HG03060 (cell line): Measurements from ENCODE around the gene MAOB.
"Not testable (repeated sequence)": the region's sequence is repeated elsewhere in the genome, so short reads cannot be mapped to it uniquely, and the experiment has no call there.

Source experiments
- ATAC-seq: cut with Tn5 transposase; IDR thresholded peaks from one replicate; pipeline ENCODE4 v1.9.1; 2021; ENCODE audit warnings: low read depth, moderate number of reproducible peaks; ENCODE audit not compliant: unreplicated experiment

The MAOB gene

GRCh38 chrX:43882294-43882681 lies at the start of gene MAOB:
Gene MAOB, minus strand, starts transcription at chrX:43882450. Its CDS starts 151 bp downstream, at chrX:43882299.
- no peak for ATAC-seq

GRCh38 chrX:43922032-43922431 lies 39.8 kb upstream of the MAOB start:
- ATAC-seq, result not testable (repeated sequence)

DNA sequence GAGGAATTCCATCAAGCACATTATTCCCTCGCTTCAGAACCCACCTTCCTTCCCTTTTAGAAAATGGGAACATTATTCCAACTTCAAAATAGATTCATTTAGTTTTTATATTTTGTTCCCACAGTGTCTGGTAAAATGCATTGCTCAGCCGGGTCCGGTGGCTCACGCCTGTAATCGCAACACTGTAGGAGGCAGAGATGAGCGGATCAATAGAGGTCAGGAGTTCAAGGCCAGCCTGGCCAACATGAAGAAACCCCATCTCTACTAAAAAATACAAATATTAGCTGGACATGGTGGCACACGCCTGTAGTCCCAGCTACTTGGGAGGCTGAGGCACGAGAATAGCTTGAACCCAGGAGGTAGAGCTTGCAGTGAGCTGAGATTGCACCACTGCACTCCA lies 28.5 kb upstream of the MAOB start:
- ATAC-seq, result not testable (repeated sequence)

- ATAC-seq, result no peak
Observed at GRCh38 chrX:43910012-43910411, 27.8 kb upstream of the MAOB start.

DNA sequence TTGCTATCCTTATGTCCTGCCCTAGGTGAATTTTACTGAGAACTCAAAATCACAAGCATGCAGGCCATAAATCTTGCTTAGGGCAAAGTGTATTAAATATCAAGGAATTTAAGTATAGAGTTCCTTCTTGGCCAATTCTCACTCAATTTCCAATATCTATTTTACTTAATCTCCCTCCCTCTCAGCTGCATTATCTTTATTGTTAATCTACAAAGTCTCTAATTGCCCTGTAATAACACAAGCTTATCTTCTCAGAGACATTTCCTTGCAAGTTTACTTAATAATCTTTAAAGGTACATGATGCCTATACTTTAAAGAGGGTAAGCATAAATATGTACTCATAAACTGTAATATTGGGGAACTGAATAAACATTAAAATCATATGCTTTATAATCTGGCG lies 26.9 kb upstream of the MAOB start:
- ATAC-seq, result no peak

DNA sequence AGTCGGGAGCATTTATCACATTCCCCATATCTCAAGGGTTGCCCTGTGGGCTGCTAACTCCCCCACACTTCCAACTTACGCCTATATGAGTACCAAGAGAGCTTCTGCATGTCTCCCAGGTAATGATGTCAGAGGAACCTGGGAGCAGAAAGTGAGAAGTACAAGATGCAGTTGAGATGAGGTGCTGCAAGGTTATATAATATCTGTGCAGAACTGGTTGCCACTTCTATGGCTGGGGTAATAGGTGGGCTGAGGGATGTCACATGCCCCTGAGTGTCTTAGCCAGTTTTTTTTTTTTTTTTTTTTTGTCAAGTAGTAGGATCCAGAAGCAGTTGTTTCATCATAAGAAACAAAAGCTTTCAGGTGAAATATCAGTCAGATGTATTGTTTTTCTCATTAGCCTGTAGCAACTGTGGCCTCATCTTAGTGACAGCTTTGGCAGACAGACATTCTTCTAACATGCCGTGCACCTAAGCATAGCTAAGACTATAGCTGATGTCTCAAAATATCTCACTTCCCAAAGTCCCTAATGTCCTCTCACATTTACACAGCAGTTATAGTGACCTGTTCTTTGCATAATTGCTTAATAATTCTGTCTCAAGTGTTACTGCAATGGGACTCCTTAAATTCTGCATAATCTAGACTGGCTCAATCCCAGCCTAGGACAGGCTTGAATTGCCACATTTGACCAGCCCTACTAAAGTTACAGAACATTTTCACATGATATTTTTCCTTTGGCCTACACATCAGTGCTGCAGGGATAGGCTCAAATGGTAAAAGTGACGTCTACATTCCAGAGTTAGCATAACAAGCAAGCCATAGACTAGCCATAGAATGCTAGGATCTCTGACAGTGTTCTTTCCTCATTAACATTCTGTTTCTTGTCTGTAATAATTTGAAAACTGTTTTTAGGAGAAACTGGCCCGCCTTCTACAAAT lies 17.9 kb upstream of the MAOB start:
- ATAC-seq, result no peak

DNA sequence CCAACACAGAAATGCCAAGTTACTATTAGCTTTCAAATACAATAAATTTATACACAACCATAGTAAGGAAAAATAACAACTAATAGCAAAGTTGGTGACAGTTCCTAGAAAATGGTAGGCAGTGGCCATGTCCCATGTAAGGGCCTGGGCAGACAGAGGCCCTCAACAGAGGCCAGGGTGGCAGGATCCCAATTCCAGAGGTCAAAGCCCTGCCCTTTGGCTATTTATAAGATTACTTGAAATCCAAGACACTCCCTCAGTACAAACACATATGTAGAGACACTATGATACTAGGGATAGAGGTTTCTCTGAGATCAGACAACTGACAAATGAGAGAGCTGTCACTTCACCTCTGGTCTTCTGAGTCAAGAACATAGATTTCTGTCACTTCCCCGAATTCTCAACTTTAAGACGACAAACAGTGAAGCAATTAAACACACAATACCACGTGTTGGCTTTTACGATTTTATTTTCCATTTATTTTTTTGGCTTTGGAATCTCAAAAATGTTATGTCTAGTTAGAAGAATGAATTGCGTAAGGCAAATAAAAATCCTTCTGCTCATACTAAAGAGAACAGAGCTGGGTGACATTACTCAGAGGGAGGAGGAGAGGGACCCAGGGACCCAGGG lies 16.3 kb upstream of the MAOB start:
- ATAC-seq, result no peak

DNA sequence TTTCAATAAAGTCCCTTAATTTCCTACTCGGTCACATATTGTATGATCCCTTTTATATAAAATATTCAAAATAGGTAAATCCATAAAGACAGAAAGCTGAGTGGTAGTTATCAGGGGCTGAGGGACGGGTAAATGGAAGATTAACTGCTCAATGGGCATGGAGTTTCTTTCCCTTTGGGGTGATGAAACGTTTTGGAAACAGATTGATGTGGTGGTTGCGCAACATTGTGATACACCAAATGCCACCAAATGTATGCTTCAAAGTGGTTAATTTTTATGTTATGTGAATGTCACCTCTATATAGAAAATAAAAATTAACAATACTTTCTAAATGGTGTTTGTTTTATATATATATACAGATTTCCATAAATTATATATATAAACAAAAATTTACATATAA lies 15.0 kb upstream of the MAOB start:
- ATAC-seq, result no peak

- ATAC-seq, result no peak
Observed at GRCh38 chrX:43892336-43892870, 10.2 kb upstream of the MAOB start.

DNA sequence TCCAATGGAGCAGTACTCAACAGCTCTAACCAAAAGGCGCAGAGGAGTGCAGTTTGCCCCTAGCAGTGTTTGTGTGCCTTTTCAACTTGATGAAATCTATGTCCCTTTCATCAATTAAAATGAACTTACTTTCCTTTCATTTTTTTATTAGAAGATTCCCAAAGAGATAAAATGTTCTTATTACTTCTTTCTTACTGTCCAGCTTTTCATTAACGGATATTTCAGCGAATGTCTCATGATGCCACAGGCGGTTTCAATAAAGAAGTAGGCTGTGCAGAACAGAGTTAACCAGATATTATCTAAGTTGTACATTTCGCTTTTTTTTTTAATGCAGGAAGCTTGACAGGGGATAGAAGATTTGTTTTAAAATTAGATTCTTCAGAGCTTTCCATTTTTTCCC lies 3.4 kb upstream of the MAOB start:
- no peak for ATAC-seq

GRCh38 chrX:43881410-43882293 lies 598 bp downstream of the MAOB start:
- no peak for ATAC-seq

DNA sequence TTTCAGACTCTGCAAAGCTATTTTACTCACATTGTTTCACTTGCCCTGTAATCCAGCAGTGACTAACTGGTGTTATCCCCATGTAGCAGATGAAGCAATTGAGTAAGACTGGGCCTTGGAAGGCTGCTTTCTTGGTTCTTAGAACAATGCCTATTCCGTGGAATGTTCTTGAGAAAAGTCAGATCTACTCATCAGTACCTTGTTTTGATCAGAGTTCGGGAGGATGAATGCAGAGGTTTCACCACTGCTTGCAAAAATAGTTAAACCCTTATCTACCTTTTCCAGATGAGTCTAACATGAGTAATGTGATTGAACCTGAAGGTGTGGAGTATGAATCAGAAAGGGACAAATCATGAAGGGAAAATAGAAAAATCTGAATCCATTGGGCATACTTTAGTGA lies 1.8 kb downstream of the MAOB start:
- ATAC-seq, result no peak

- no peak for ATAC-seq
Observed at GRCh38 chrX:43878906-43879526, 3.2 kb downstream of the MAOB start.

GRCh38 chrX:43876680-43877079 lies 5.6 kb downstream of the MAOB start:
- no peak for ATAC-seq

- ATAC-seq, result no peak
Observed at GRCh38 chrX:43870758-43871419, 11.4 kb downstream of the MAOB start.

GRCh38 chrX:43870011-43870410 lies 12.2 kb downstream of the MAOB start:
- no peak for ATAC-seq

DNA sequence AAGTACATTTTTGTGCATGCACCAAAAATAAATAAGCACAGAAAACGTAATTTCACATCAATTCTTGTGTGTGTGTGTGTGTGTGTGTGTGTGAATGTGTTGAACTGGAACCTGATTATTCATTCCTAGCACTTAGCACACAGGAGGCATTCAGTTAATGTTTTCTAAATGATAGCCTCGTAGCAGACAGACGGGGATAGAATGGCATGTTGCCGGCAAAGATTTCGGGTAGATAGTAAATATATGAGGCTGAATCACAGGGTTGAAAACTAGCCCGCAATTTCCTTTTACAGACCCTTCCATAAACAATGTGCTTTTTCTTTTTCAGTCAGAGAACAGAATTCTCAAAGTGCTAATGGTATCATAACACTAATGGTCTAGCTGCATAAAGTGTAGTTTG lies 13.5 kb downstream of the MAOB start:
- no peak for ATAC-seq

GRCh38 chrX:43866423-43866822 lies 15.8 kb downstream of the MAOB start:
- no peak for ATAC-seq

- ATAC-seq, result no peak
Observed at GRCh38 chrX:43865791-43866190, 16.5 kb downstream of the MAOB start.

DNA sequence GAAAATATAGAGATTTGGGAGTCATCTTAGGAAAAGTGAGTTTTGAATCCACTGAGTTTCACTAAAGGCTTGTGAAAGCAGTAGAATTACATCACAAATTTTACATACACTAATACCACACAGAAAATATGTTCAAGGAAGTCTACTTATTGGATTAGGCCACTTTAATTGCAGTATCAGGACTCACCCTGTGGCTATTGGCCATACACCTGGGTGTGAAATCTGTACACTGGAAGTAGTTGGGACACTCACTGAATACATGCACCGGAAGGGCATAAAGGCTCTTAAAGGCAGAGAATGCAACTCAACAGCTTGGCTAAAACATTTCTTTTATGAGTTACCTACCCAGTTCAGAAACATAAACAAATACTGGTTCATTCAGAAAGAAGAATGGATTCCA lies 19.8 kb downstream of the MAOB start:
- ATAC-seq, result no peak
